CD8-positive, alpha-beta memory T cell (primary cell): ENCODE results near the gene DEGS1. TPM values are rescaled to one million over a fixed set of nuclear protein-coding genes. Genes with fewer than 3 reads are reported as not detected.
A peak's percentile ranks its signal among the peaks of the same experiment; 100 is the strongest.
"Not testable (repeated sequence)": the region's sequence is repeated elsewhere in the genome, so short reads cannot be mapped to it uniquely, and the experiment has no call there.

ENCODE experiments used
- CTCF ChIA-PET: fragments of 350-600 bp; sonication (Branson Sonifier 250); formaldehyde crosslinking; loops from one replicate; lab custom pipeline; 2021; ENCODE audit warnings: antibody characterized with exemption; lab: Charles Lee
- POLR2A ChIA-PET: fragments of 350-600 bp; sonication (Branson Sonifier 250); formaldehyde crosslinking; loops from one replicate; lab custom pipeline; 2021; ENCODE audit warnings: antibody characterized with exemption; lab: Charles Lee
- DNase-seq, 5 donors: peaks; one replicate each; pipeline versions ENCODE4 v3.0.0 to v3.0.0-alpha.2; 2020 to 2022; ENCODE audit warnings: mixed read lengths in 1 of 5
- H3K27ac ChIP-seq: one replicate; pipeline ENCODE4 v1.7.0; 2013; ENCODE audit warnings: low read depth, mild to moderate bottlenecking, low read length, moderate library complexity
- H3K27me3 ChIP-seq: 2 replicates; pipeline ENCODE4 v1.7.0; 2013; ENCODE audit warnings: low read length, mild to moderate bottlenecking; ENCODE audit not compliant: insufficient read depth, poor library complexity, severe bottlenecking
- H3K36me3 ChIP-seq: 2 replicates; pipeline ENCODE4 v1.7.0; 2013; ENCODE audit warnings: mild to moderate bottlenecking, low read length, moderate library complexity; ENCODE audit not compliant: insufficient read depth
- H3K4me1 ChIP-seq: 2 replicates; pipeline ENCODE4 v1.7.0; 2013; ENCODE audit warnings: mild to moderate bottlenecking, low read length, moderate library complexity; ENCODE audit not compliant: insufficient read depth
- H3K4me3 ChIP-seq: 2 replicates; pipeline ENCODE4 v1.7.0; 2013; ENCODE audit warnings: mild to moderate bottlenecking, low read length
- H3K9me3 ChIP-seq: 2 replicates; pipeline ENCODE4 v1.7.0; 2013; ENCODE audit warnings: mild to moderate bottlenecking, low read length
- H3K27ac Mint-ChIP-seq, 8 donors: one replicate each; pipeline ENCODE4 v1.8.0; 2020 to 2021; ENCODE audit warnings: mixed read lengths in 8 of 8, mild to moderate bottlenecking in 6 of 8, inconsistent platforms in 3 of 8, moderate library complexity in 3 of 8
- H3K27me3 Mint-ChIP-seq, 2 donors: one replicate each; pipeline ENCODE4 v1.8.0; 2020 to 2021; ENCODE audit warnings: mixed read lengths in 2 of 2, mild to moderate bottlenecking in 1 of 2, moderate library complexity in 1 of 2
- H3K36me3 Mint-ChIP-seq, 3 donors: one replicate each; pipeline ENCODE4 v1.8.0; 2020 to 2021; ENCODE audit warnings: mixed read lengths in 3 of 3, inconsistent platforms in 1 of 3, mild to moderate bottlenecking in 1 of 3
- H3K4me1 Mint-ChIP-seq, 3 donors: one replicate each; pipeline ENCODE4 v1.8.0; 2020 to 2021; ENCODE audit warnings: mixed read lengths in 3 of 3, inconsistent platforms in 1 of 3, mild to moderate bottlenecking in 1 of 3
- H3K4me3 Mint-ChIP-seq, 7 donors: one replicate each; pipeline ENCODE4 v1.8.0; 2020 to 2021; ENCODE audit warnings: mixed read lengths in 7 of 7, mild to moderate bottlenecking in 6 of 7, moderate library complexity in 4 of 7, inconsistent platforms in 2 of 7
- H3K9me3 Mint-ChIP-seq, 5 donors: one replicate each; pipeline ENCODE4 v1.8.0; 2020 to 2022; ENCODE audit warnings: mixed read lengths in 5 of 5, mild to moderate bottlenecking in 3 of 5, moderate library complexity in 2 of 5, inconsistent platforms in 1 of 5
- polyA plus RNA-seq: library from polyadenylated mRNA; unstranded; fragments of 300-500 nt; fragmentation: Illumina TruSeq; gene quantifications from one replicate; pipeline ENCODE4 v1.2.3, GENCODE V29; 2021
- total RNA-seq, 2 experiments: library from RNA; stranded (reverse); gene quantifications; one replicate each; pipeline ENCODE4 v1.2.3, GENCODE V29; 2021

The DEGS1 gene
- total and polyA plus RNA-seq, 3 experiments from 2014 or later = 46.4 to 111 (median 46.9) TPM

DNA sequence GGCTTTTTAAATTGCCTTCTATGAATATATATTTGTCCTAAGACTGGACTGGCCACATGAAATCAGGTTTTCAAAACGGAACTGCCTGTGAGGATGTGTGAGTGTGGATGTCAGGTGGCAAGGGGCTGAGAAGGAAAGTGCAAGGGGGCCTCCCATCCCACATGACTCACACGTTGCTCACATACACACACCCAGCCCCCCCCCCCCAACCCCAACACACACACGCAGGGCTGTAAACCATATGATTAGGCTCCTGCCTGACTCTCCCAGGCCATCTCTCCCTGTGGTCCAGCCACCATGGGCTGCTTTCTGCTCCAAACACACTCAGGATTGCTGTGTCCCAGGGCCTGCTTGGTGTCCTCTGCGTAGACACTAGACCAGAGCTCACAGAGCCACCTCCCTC, 22.4 kb downstream of the DEGS1 start:
- Histone ChIP-seq H3K27ac (no peak overlapping the region), H3K4me3 (no peak overlapping the region), H3K36me3 (no peaks in the 10 kb centered on the region), H3K27me3 (no peaks in the 10 kb centered on the region), H3K9me3 (no peaks in the 10 kb centered on the region), H3K4me1 (peaks cover 10% of the 10 kb centered on the region)
- peak overlapping the region in 7 of 8 donors; percentile 35 to 79 (median 70) for H3K27ac Mint-ChIP-seq
- no peaks in the 10 kb centered on the region for H3K27me3 Mint-ChIP-seq
- H3K9me3 Mint-ChIP-seq = no peaks in the 10 kb centered on the region
- ChIA-PET CTCF (no interaction called here), POLR2A (no interaction called here)
- H3K4me3 Mint-ChIP-seq = peak overlapping the region; percentile 13 to 75 (median 57)
- H3K36me3 Mint-ChIP-seq = no peaks in the 10 kb centered on the region
- peak in 1 of 5 donors; percentile 10 for DNase-seq
- H3K4me1 Mint-ChIP-seq = peaks cover 10 to 13% (median 12%) of the 10 kb centered on the region in 3 donors

DNA sequence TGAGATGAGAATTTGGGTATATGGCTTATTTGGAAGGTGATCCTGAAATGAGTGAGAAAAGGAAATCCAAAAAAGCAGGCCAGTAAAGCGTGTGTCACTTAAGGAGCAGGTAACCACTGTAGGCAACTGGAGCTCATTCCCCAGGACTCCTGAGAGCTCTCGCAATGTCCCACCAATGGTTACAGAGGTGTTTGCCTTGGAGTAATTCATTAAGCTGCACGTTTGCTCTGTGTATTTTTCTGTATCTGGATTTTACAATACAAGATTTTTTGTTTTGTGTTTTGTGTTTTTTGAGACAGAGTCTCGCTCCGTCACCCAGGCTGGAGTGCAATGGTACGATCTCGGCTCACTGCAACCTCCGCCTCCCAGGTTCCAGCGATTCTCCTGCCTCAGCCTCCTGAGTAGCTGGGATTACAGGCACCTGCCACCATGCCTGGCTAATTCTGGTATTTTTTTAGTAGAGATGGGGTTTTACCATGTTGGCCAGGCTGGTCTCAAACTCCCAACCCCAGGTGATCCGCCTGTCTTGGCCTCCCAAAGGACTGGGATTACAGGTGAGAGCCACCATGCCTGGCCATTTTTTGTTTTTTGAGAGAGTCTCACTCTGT, 23.0 kb downstream of the DEGS1 start:
- H3K27me3 Mint-ChIP-seq, H3K27ac ChIP-seq, H3K36me3 Mint-ChIP-seq, H3K27me3 ChIP-seq, H3K36me3 ChIP-seq, DNase-seq, H3K9me3 ChIP-seq, POLR2A ChIA-PET, H3K9me3 Mint-ChIP-seq, CTCF ChIA-PET, H3K4me3 ChIP-seq: not testable (repeated sequence)
- peak overlapping the region in 5 of 8 donors; percentile 35 to 79 (median 70) for H3K27ac Mint-ChIP-seq
- H3K4me1 ChIP-seq = peaks cover 10% of the 10 kb centered on the region
- H3K4me3 Mint-ChIP-seq = peak overlapping the region in 3 of 7 donors; percentile 13 to 75 (median 23)
- H3K4me1 Mint-ChIP-seq = peaks cover 10 to 13% (median 12%) of the 10 kb centered on the region in 3 donors

DNA sequence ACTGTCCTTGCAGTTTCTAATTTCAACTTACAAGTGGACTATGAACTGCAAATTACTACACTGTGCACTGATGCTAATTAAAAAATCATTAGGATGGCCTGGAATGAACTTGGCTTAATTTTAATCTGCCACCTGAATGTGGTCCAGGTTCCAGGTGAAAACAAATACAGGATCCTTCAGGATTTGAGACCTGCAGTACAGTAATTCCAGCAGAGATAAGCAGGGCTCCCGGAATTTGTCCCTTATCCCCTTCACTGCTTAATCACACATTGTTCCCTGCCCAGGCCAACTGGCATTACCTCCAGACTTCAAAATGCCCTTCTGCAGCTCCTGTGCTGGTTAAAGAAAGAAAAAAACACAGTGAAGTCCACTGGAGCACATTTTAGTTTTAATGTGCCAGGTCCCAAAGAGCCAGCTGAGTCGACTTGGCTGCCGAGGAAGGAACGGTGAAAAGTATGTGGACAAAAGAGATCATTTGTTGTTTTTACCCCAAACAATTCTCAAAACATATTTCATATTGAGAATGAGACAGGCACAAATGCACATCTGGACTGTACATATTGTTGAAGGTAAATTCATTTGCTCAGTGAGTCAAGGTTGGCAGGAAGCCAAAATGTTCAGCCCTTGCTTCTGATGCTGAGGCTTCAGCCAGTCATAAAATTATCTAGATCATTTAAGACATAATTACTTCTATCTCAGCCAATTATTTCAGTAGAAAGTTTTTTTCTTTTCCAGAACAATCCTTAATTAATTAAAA, 28.3 kb downstream of the DEGS1 start:
- Histone ChIP-seq H3K36me3 (no peaks in the 10 kb centered on the region), H3K27me3 (no peaks in the 10 kb centered on the region), H3K27ac (no peak overlapping the region), H3K4me1 (no peaks in the 10 kb centered on the region), H3K9me3 (no peaks in the 10 kb centered on the region), H3K4me3 (no peak overlapping the region)
- no peaks in the 10 kb centered on the region for H3K36me3 Mint-ChIP-seq
- ChIA-PET POLR2A (no interaction called here), CTCF (no interaction called here)
- DNase-seq = no peak
- no peaks in the 10 kb centered on the region for H3K9me3 Mint-ChIP-seq
- no peak overlapping the region for H3K4me3 Mint-ChIP-seq
- peak overlapping the region in 1 of 8 donors; percentile 29 for H3K27ac Mint-ChIP-seq
- H3K27me3 Mint-ChIP-seq = no peaks in the 10 kb centered on the region
- H3K4me1 Mint-ChIP-seq = no peaks in the 10 kb centered on the region

DNA sequence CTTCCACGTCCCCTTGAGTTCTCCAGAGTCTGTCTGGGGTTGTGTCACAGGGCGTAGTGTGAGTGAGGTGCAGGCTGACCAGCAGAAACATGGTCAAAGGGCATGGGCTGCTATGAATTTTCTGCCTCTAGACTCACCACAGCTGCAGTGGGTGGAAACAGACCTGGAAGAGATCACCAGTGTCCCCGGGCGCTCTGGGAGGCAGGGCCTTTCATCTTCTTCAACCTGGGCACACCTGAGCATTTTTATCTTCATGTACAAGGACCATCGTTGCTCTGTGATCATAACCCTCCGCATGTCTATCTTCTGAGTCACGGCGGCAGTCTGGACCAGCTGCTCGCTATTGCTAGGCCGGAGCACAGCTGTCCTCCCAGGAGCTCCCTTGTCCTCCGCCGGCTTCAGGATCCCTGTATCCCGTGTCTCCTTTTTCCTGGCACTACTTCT, 29.6 kb downstream of the DEGS1 start:
- H3K4me1 Mint-ChIP-seq = no peaks in the 10 kb centered on the region
- POLR2A ChIA-PET = no interaction called here
- CTCF ChIA-PET = no interaction called here
- no peak overlapping the region for H3K4me3 Mint-ChIP-seq
- no peak overlapping the region for H3K4me3 ChIP-seq
- H3K27me3 ChIP-seq = no peaks in the 10 kb centered on the region
- H3K27ac ChIP-seq = no peak overlapping the region
- H3K9me3 Mint-ChIP-seq = no peaks in the 10 kb centered on the region
- no peaks in the 10 kb centered on the region for H3K36me3 Mint-ChIP-seq
- H3K4me1 ChIP-seq = no peaks in the 10 kb centered on the region
- no peak overlapping the region for H3K27ac Mint-ChIP-seq
- H3K27me3 Mint-ChIP-seq = no peaks in the 10 kb centered on the region
- no peaks in the 10 kb centered on the region for H3K36me3 ChIP-seq
- no peaks in the 10 kb centered on the region for H3K9me3 ChIP-seq
- no peak for DNase-seq

DNA sequence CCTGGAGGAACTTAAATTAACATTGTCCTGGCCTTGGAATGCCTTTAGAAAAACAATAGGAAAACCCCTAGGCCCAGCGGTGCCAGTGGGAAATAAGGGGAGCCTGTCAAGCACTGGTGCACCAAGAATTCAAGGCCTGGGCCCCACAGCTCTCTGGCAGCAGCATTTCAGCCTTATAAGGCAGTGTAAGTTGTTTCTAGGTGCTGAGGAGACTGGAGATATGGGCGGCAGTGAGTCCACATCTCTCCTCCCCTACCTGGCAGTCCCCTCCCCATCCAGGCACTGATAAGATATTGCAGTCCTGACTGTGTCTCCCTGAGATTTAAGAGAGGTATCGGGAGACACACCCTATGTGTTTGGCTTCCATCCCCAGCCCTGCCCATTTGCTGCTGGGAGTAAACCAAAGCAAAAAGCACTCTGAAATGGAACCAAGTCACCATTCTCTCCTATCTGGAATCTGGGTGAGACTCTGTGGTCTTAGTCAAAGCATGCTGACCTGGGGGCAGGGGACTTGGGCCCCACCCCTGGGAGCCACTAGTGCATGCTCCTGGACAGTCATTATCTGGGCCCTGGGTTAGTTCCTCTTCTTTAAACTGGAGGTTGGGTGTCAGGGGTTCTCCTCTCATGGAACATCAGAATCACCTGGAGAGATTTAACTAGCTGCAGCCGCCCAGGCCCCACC, 30.5 kb downstream of the DEGS1 start:
- CTCF ChIA-PET = no interaction called here
- POLR2A ChIA-PET = no interaction called here
- no peaks in the 10 kb centered on the region for H3K4me1 ChIP-seq

DNA sequence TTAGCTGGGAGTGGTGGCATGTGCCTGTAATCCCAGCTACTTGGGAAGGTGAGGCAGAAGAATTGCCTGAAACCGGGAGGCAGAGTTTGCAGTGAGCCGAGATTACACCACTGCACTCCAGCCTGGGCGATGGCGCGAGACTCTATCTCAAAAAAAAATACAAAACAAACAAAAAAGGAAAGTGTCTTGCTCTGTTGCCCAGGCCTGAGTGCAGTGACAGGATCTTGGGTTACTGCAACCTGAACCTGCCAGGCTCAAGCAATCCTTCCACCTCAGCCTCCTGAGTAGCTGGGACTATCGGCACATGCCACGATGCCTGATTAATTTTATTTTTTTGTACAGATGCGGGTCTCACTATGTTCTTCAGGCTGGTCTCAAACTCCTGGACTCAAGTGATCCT, 33.3 kb downstream of the DEGS1 start:
- CTCF ChIA-PET = no interaction called here
- no peaks in the 10 kb centered on the region for H3K36me3 Mint-ChIP-seq
- POLR2A ChIA-PET = no interaction called here

More for the DNA sequence above, 30.5 kb downstream of the DEGS1 start:
- no peaks in the 10 kb centered on the region for H3K36me3 ChIP-seq
- Mint-ChIP-seq H3K27ac (no peak overlapping the region), H3K4me1 (no peaks in the 10 kb centered on the region), H3K4me3 (no peak overlapping the region), H3K27me3 (no peaks in the 10 kb centered on the region), H3K9me3 (no peaks in the 10 kb centered on the region), H3K36me3 (no peaks in the 10 kb centered on the region)
- no peak for DNase-seq
- H3K4me3 ChIP-seq = no peak overlapping the region
- H3K27ac ChIP-seq = no peak overlapping the region
- H3K9me3 ChIP-seq = no peaks in the 10 kb centered on the region
- no peaks in the 10 kb centered on the region for H3K27me3 ChIP-seq

DNA sequence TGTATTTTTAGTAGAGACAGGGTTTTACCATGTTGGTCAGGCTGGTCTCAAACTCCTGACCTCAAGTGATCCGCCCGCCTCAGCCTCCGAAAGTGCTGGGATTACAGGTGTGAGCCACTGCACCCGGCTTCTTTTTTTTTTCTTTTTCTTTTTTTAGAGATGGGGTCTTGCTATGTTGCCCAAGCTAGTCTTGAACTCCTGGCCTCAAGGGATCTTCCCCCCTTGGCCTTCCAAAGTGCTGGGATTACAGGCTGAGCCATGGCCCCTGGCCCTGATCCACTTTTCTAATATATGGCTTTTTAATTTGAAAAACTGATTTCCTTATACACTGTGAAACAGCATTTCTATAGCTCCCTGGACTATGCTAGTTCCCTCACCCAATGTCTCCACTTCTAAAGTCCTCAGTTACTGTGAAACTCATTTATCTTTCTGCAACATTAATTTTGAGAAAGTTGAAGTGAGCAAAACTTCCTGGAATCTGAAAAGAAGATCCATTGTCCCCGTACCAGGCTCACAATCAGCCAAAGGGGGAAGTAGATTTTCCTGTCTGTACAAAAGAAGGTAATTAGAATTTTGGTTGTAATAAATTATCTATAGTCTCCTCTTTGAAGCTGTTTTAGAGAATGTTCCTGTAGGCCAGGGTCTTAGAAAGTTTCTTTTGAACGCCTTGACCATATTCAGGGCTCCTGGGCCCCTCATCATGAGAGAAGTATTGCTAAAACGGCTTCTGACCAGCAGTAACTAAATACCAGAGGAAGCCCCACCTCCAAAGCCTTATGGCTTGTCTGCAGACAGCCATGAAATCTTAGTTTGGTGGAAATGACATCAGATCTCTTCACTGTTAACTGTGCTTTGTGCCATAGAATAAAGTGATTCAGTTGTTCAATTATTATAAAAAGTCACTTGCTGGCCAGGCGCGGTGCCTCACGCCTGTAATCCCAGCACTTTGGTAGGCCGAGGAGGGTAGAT, 34.9 kb downstream of the DEGS1 start:
- H3K4me3 Mint-ChIP-seq = no peak overlapping the region
- no peaks in the 10 kb centered on the region for H3K4me1 Mint-ChIP-seq
- Histone ChIP-seq H3K36me3 (no peaks in the 10 kb centered on the region), H3K4me1 (no peaks in the 10 kb centered on the region), H3K27ac (no peak overlapping the region), H3K9me3 (no peaks in the 10 kb centered on the region), H3K27me3 (no peaks in the 10 kb centered on the region), H3K4me3 (no peak overlapping the region)
- no peaks in the 10 kb centered on the region for H3K9me3 Mint-ChIP-seq
- no peak for DNase-seq
- CTCF ChIA-PET = interaction anchor here (1.1 kb wide), 1 partner anchor 10 kb away, joined by 3 read pairs; no protein-coding TSS in a partner anchor
- peaks cover 0 to 2% of the 10 kb centered on the region in 2 donors for H3K27me3 Mint-ChIP-seq
- H3K27ac Mint-ChIP-seq = no peak overlapping the region
- POLR2A ChIA-PET = no interaction called here
- no peaks in the 10 kb centered on the region for H3K36me3 Mint-ChIP-seq

More for the DNA sequence above, 33.3 kb downstream of the DEGS1 start:
- no peak overlapping the region for H3K27ac ChIP-seq
- H3K27ac Mint-ChIP-seq = no peak overlapping the region
- no peaks in the 10 kb centered on the region for H3K9me3 ChIP-seq
- H3K4me3 Mint-ChIP-seq = no peak overlapping the region
- no peaks in the 10 kb centered on the region for H3K4me1 ChIP-seq
- H3K36me3 ChIP-seq = no peaks in the 10 kb centered on the region
- no peak for DNase-seq
- no peaks in the 10 kb centered on the region for H3K27me3 ChIP-seq
- no peaks in the 10 kb centered on the region for H3K27me3 Mint-ChIP-seq
- no peaks in the 10 kb centered on the region for H3K9me3 Mint-ChIP-seq
- H3K4me3 ChIP-seq = no peak overlapping the region
- no peaks in the 10 kb centered on the region for H3K4me1 Mint-ChIP-seq
